Measurements from ENCODE around the gene CMC2. TPM values are rescaled to one million over a fixed set of nuclear protein-coding genes. Genes with fewer than 3 reads are reported as not detected.
A peak's percentile ranks its signal among the peaks of the same experiment; 100 is the strongest.

Gene CMC2
- total RNA-seq, 1 donor from 2014 or later = 4.0 TPM

DNA sequence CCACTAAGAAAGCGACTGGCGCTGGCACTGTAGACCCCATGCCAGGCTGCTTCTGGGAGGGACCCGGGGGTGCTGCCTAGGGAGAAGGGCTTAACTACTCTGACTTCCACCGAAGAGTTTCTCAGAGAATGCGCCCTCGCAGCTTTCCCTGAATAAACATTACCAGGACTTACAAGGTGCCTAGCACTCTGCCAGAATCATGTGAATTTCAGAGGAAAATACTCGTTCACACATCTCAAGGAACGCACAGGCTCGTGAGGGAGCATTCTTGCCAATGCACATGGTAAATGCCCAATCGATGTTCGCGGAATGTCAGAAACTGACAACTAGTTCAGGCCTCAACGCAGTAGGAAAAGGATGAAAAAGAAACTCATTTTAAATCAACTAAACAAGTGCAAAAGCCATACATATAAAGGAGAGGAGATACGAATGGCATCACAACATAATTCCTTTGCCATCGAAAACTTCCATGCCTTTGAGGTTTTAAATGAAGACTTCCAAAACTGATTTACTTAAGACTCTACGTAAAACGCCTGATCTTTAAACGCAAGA, 999 bp downstream of the CMC2 start:
- peak overlapping the region; percentile 98 for H3K27ac ChIP-seq

DNA sequence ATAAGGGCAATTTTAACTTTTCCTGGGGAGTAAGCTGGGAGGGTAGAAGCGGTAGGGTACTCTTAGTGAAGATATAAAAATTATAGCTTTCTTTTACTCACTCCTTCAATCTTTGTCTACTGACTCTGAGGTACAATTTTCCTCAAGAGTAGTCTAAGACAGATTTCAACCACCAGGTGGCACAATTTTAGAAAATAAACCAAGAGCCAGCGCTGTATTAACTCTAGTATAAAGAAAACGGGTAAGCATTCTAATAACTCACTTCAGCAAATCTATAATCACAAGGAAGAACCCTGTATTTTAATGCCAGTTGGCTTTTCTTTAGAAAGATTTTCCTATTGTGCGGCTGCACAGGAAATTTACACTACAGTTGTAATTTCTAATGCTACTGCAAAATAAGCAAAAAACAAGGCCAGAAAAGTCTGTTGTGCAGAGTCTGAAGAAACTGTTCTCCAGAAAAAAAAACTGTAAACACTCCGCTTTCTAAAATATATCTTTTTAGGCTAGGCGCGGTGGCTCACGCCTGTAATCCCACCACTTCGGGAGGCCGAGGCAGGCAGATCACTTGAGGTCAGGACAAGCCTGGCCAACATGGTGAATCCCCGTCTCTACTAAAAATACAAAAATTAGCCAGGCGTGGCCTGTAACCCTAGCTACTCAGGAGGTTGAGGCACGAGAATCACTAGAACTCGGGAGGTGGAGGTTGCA, 1.9 kb downstream of the CMC2 start:
- TF ChIP-seq, protein P1, sequence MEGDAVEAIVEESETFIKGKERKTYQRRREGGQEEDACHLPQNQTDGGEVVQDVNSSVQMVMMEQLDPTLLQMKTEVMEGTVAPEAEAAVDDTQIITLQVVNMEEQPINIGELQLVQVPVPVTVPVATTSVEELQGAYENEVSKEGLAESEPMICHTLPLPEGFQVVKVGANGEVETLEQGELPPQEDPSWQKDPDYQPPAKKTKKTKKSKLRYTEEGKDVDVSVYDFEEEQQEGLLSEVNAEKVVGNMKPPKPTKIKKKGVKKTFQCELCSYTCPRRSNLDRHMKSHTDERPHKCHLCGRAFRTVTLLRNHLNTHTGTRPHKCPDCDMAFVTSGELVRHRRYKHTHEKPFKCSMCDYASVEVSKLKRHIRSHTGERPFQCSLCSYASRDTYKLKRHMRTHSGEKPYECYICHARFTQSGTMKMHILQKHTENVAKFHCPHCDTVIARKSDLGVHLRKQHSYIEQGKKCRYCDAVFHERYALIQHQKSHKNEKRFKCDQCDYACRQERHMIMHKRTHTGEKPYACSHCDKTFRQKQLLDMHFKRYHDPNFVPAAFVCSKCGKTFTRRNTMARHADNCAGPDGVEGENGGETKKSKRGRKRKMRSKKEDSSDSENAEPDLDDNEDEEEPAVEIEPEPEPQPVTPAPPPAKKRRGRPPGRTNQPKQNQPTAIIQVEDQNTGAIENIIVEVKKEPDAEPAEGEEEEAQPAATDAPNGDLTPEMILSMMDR (IDR thresholded peaks at IDR 0.05) = peak; percentile 45 to 56 (median 54)
- peak overlapping the region; percentile 27 to 80 for H3K4me3 ChIP-seq
- H3K27me3 ChIP-seq = no peaks in the 10 kb centered on the region
- H3K4me1 ChIP-seq = peaks cover 3 to 17% of the 10 kb centered on the region in 2 donors
- no peaks in the 10 kb centered on the region for H3K9me3 ChIP-seq
- H3K27ac ChIP-seq = peak overlapping the region in 1 of 2 donors; percentile 7
- no peak for DNase-seq (ENCODE audit: low spot score in 2 of 2)
- intact Hi-C loops (cut with DNase I) = loop anchor here (10.0 kb wide), 4 partner anchors 200 to 1160 kb away; partner anchors contain the start of genes CDYL2, CMIP and GAN
- no peaks in the 10 kb centered on the region for H3K36me3 ChIP-seq

More for the DNA sequence above, 999 bp downstream of the CMC2 start:
- DNase-seq (ENCODE audit: low spot score in 2 of 2) = no peak
- Histone ChIP-seq H3K27me3 (no peaks in the 10 kb centered on the region), H3K9me3 (no peaks in the 10 kb centered on the region), H3K4me3 (peak overlapping the region; percentile 80 to 89), H3K36me3 (no peaks in the 10 kb centered on the region), H3K4me1 (peaks cover 3 to 17% of the 10 kb centered on the region in 2 donors)
- intact Hi-C loops (cut with DNase I) = loop anchor here (1.0 to 10.0 kb wide), 7 partner anchors 30 to 1159 kb away; partner anchors contain the start of genes ATMIN, CDYL2, CMIP and GAN
- TF ChIP-seq, protein P1 (IDR thresholded peaks at IDR 0.05) = no peak

DNA sequence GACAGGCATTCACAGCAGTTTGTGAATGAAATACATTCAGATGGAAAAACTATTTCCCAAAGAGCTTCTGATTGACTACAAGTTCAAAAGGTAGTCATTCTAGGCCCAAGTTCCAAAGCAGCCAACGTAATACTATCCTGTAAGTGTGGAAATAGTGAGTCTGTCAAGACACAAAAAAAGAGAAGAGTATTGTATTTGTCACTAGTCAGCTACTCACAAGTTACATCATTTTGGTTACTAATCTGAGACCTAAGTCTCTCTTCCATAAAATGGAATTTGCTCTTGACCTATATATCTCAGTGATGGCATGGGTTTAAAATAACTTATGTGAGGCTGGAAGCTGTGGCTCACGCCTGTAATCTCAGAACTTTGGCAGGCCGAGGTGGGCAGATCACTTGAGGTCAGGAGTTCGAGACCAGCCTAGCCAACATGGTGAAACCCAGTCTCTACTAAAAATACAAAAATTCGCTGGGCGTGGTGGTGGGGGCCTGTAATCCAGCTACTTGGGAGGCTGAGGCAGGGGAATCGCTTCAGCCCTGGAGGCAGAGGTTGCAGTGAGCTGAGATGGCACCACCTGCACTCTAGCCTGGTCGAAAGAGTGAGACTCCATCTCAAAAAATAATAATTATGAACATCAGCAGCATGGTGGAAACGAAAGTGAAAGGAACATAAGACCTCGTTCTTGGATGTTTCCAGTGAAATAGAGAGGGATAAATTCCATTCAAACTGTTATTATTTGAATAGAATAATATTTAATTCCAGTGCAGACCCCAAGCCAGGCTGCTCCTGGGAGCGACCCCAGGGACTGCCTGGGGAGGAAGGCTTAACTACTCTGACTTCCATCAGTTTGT, 2.9 kb downstream of the CMC2 start:
- no peak for DNase-seq (ENCODE audit: low spot score in 2 of 2)
- H3K4me3 ChIP-seq = peak overlapping the region; percentile 26 to 30
- H3K36me3 ChIP-seq = no peaks in the 10 kb centered on the region
- TF ChIP-seq, protein P1 (IDR thresholded peaks at IDR 0.05) = no peak
- H3K9me3 ChIP-seq = no peaks in the 10 kb centered on the region
- H3K27ac ChIP-seq = peak overlapping the region in 1 of 2 donors; percentile 7
- H3K27me3 ChIP-seq = no peaks in the 10 kb centered on the region
- intact Hi-C loops (cut with DNase I) = loop anchor here (10.0 kb wide), 4 partner anchors 199 to 1161 kb away; partner anchors contain the start of genes CDYL2, CMIP and GAN
- H3K4me1 ChIP-seq = peaks cover 3 to 17% of the 10 kb centered on the region in 2 donors

DNA sequence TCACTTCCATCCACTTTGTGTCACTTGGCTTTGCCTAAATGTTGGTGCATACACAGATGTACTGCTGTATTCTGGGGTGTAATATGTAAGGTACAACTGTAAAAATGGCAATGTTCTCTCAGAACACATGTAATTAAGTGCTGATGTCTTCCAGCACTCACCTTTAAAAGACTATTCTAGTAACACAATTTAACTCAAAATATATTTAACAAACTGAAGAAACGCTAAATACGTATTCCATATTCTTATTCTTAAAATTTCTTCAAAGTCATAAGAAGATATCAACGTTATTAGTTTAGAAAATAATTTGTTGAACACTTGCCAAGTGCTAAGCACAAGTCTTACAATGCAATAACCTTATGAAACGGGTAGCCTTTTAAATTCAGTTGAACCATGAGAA, 3.6 kb downstream of the CMC2 start:
- TF ChIP-seq, protein P1 (IDR thresholded peaks at IDR 0.05) = no peak
- DNase-seq (ENCODE audit: low spot score in 2 of 2) = no peak
- H3K9me3 ChIP-seq = no peaks in the 10 kb centered on the region
- no peaks in the 10 kb centered on the region for H3K27me3 ChIP-seq
- H3K36me3 ChIP-seq = no peaks in the 10 kb centered on the region
- H3K4me1 ChIP-seq = peaks cover 3 to 17% of the 10 kb centered on the region in 2 donors
- intact Hi-C loops (cut with DNase I) = loop anchor here (10.0 kb wide), 4 partner anchors 198 to 1162 kb away; partner anchors contain the start of genes CDYL2, CMIP and GAN
- H3K27ac ChIP-seq = no peak overlapping the region
- no peak overlapping the region for H3K4me3 ChIP-seq

DNA sequence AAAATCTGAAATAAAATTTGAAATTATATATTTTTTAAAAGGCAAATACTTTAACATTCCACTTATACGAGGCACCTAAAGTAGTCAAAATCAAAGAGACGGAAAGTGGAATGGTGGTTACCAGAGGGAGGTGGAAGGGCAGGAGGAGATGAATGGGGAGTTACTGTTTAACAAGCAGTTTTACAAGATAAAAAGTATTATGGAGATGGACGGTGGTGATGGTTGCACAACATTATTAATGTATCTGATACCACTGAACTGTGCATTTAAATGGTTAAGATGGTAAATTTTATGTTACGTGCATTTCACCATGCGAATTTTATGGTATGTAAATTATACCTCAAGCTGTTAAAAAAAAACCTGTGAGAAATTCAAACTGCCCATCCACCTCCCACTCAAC, 5.4 kb downstream of the CMC2 start:
- no peaks in the 10 kb centered on the region for H3K9me3 ChIP-seq
- H3K4me3 ChIP-seq = no peak overlapping the region
- no peak for DNase-seq (ENCODE audit: low spot score in 2 of 2)
- no peak overlapping the region for H3K27ac ChIP-seq
- no peaks in the 10 kb centered on the region for H3K36me3 ChIP-seq
- intact Hi-C loops (cut with DNase I) = loop anchor here (10.0 kb wide), 4 partner anchors 197 to 1163 kb away; partner anchors contain the start of genes CDYL2, CMIP and GAN
- H3K4me1 ChIP-seq = peaks cover 3 to 17% of the 10 kb centered on the region in 2 donors
- no peaks in the 10 kb centered on the region for H3K27me3 ChIP-seq
- TF ChIP-seq, protein P1 (IDR thresholded peaks at IDR 0.05) = no peak
